Measurements from ENCODE around the gene MTX2. TPM values are rescaled to one million over a fixed set of nuclear protein-coding genes. Genes with fewer than 3 reads are reported as not detected.

MTX2 gene
- total RNA-seq, 4 donors from 2014 or later = 17.6 to 33.1 (median 28.9) TPM

- no peaks in the 10 kb centered on the region for H3K9me3 ChIP-seq
- peaks cover 0 to 13% (median 0%) of the 10 kb centered on the region in 3 donors for H3K36me3 ChIP-seq
- no peaks in the 10 kb centered on the region for H3K4me1 ChIP-seq
- H3K27me3 ChIP-seq = no peaks in the 10 kb centered on the region
- DNase-seq = no peak
- no peak for TF ChIP-seq POLR2A (IDR thresholded peaks at IDR 0.05)
- TF ChIP-seq, protein P1, sequence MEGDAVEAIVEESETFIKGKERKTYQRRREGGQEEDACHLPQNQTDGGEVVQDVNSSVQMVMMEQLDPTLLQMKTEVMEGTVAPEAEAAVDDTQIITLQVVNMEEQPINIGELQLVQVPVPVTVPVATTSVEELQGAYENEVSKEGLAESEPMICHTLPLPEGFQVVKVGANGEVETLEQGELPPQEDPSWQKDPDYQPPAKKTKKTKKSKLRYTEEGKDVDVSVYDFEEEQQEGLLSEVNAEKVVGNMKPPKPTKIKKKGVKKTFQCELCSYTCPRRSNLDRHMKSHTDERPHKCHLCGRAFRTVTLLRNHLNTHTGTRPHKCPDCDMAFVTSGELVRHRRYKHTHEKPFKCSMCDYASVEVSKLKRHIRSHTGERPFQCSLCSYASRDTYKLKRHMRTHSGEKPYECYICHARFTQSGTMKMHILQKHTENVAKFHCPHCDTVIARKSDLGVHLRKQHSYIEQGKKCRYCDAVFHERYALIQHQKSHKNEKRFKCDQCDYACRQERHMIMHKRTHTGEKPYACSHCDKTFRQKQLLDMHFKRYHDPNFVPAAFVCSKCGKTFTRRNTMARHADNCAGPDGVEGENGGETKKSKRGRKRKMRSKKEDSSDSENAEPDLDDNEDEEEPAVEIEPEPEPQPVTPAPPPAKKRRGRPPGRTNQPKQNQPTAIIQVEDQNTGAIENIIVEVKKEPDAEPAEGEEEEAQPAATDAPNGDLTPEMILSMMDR (IDR thresholded peaks at IDR 0.05) = no peak
- no peak overlapping the region for H3K4me3 ChIP-seq
- no peak overlapping the region for H3K27ac ChIP-seq
These were observed 61.4 kb downstream of the MTX2 start for GRCh38 chr2:176330612-176331011.

DNA sequence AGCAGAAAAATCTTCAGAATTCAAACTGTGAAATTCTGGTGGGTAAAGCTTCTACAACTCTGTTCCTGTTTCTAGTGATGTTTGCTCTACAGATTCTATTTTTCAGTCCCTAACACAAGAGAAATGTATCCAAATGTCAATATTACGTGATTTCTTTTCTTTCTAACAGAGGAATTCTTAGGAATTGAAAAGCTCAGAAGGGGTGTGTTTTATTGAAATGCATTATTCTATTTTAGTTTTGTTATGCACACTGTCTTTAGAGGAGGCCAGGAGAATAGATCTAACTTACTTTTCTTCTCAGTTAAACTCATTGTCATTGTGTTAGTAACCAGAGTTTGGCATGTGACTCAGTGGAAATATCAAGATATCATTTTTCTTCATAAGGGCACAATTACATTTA is 62.4 kb downstream of the MTX2 start:
- no peaks in the 10 kb centered on the region for H3K4me1 ChIP-seq
- no peak for TF ChIP-seq POLR2A (IDR thresholded peaks at IDR 0.05)
- TF ChIP-seq, protein P1 (IDR thresholded peaks at IDR 0.05) = no peak
- H3K27ac ChIP-seq = no peak overlapping the region
- H3K9me3 ChIP-seq = no peaks in the 10 kb centered on the region
- DNase-seq = no peak
- no peaks in the 10 kb centered on the region for H3K27me3 ChIP-seq
- peaks cover 0 to 13% (median 0%) of the 10 kb centered on the region in 3 donors for H3K36me3 ChIP-seq
- H3K4me3 ChIP-seq = no peak overlapping the region

GRCh38 chr2:176334729-176335128 is 65.5 kb downstream of the MTX2 start:
- Histone ChIP-seq H3K4me1 (no peaks in the 10 kb centered on the region), H3K9me3 (no peaks in the 10 kb centered on the region), H3K4me3 (no peak overlapping the region), H3K36me3 (peaks cover 0 to 17% (median 0%) of the 10 kb centered on the region in 3 donors), H3K27me3 (no peaks in the 10 kb centered on the region), H3K27ac (no peak overlapping the region)
- no peak for TF ChIP-seq POLR2A (IDR thresholded peaks at IDR 0.05)
- TF ChIP-seq, protein P1 (IDR thresholded peaks at IDR 0.05) = no peak
- no peak for DNase-seq

GRCh38 chr2:176338395-176338794 is 69.2 kb downstream of the MTX2 start:
- Histone ChIP-seq H3K4me1 (no peaks in the 10 kb centered on the region), H3K9me3 (no peaks in the 10 kb centered on the region), H3K27me3 (no peaks in the 10 kb centered on the region), H3K36me3 (peaks cover 0 to 20% (median 0%) of the 10 kb centered on the region in 3 donors), H3K27ac (no peak overlapping the region), H3K4me3 (no peak overlapping the region)
- TF ChIP-seq, protein P1 (IDR thresholded peaks at IDR 0.05) = no peak
- no peak for TF ChIP-seq POLR2A (IDR thresholded peaks at IDR 0.05)
- DNase-seq = no peak

GRCh38 chr2:176339208-176339607 is 70.0 kb downstream of the MTX2 start:
- no peak for DNase-seq

More at GRCh38 chr2:176339208-176339607, 70.0 kb downstream of the MTX2 start:
- Histone ChIP-seq H3K9me3 (no peaks in the 10 kb centered on the region), H3K4me1 (no peaks in the 10 kb centered on the region), H3K4me3 (no peak overlapping the region), H3K36me3 (peaks cover 0 to 20% (median 0%) of the 10 kb centered on the region in 3 donors), H3K27ac (no peak overlapping the region), H3K27me3 (no peaks in the 10 kb centered on the region)
- no peak for TF ChIP-seq POLR2A (IDR thresholded peaks at IDR 0.05)
- TF ChIP-seq, protein P1 (IDR thresholded peaks at IDR 0.05) = no peak
